Esophagus squamous epithelium (tissue), 5 donors: Measurements from ENCODE around the gene STOML1. TPM values are rescaled to one million over a fixed set of nuclear protein-coding genes. Genes with fewer than 3 reads are reported as not detected.

Experiments
- DNase-seq: peaks from one replicate; lab custom pipeline; 2025; lab: John Stamatoyannopoulos, UW
- H3K27ac ChIP-seq, 4 donors: fragments of 200-600 bp; sonication (generic); one replicate each; pipeline ENCODE4 v1.5.1; 2016 to 2019; ENCODE audit warnings: mild to moderate bottlenecking in 1 of 4
- H3K27me3 ChIP-seq, 4 donors: fragments of 200-600 bp; sonication (generic); 1 replicate in 3 of 4; 2 replicates in 1 of 4; pipeline versions ENCODE4 v1.5.1 to v1.6.0; 2017 to 2021; ENCODE audit warnings: antibody characterized with exemption in 1 of 4
- H3K36me3 ChIP-seq, 3 donors: fragments of 200-600 bp; sonication (generic); one replicate each; pipeline ENCODE4 v1.5.1; 2016 to 2019
- H3K4me1 ChIP-seq, 3 donors: fragments of 200-600 bp; sonication (generic); one replicate each; pipeline ENCODE4 v1.5.1; 2017 to 2019
- H3K4me3 ChIP-seq, 4 donors: fragments of 200-600 bp; sonication (generic); 1 replicate in 3 of 4; 2 replicates in 1 of 4; pipeline ENCODE4 v1.5.1; 2016 to 2019; ENCODE audit warnings: mild to moderate bottlenecking in 2 of 4, moderate library complexity in 1 of 4
- H3K9me3 ChIP-seq, 3 donors: fragments of 200-600 bp; sonication (generic); one replicate each; pipeline ENCODE4 v1.5.1; 2016 to 2019
- CTCF ChIP-seq, 6 experiments: fragments of 450-650 bp in 4 of 6; fragments of 200-600 bp in 2 of 6; sonication (generic) in 2 of 6; IDR thresholded peaks; one replicate each; pipeline ENCODE4 v1.5.1; 2016 to 2019; ENCODE audit warnings: antibody characterized with exemption in 6 of 6, mild to moderate bottlenecking in 4 of 6, moderate library complexity in 4 of 6
- POLR2A ChIP-seq, 4 donors: fragments of 450-650 bp; IDR thresholded peaks; one replicate each; pipeline ENCODE4 v1.6.1; 2017; ENCODE audit warnings: antibody characterized with exemption in 4 of 4, mild to moderate bottlenecking in 4 of 4, moderate library complexity in 3 of 4
- WGBS, 2 donors: methylation state at CpG; one replicate each; pipeline ENCODE4 v1.1.5; 2018; 5-methylcytosine and 5-hydroxymethylcytosine counted together
- intact Hi-C: fragments of 100-400 bp; cut with DNase I; formaldehyde crosslinking; loops from one replicate; pipeline ENCODE4 v1.15.0; 2022
- total RNA-seq, 4 donors: library from RNA; depleted of rRNA; stranded (reverse); fragments of >200 nt; gene quantifications; one replicate each; pipeline ENCODE4 v1.1.0, GENCODE V29; 2016
- donor health status: DM: yes; HTN: yes; CAD: no.

STOML1 gene
- total RNA-seq, 4 donors from 2014 or later: 8.3 to 14.8 (median 11.1) TPM

- peaks cover 43 to 75% (median 47%) of the 10 kb centered on the region in 3 donors for H3K4me1 ChIP-seq
These were observed 63.0 kb downstream of the STOML1 start for GRCh38 chr15:73928971-73929627.

More at GRCh38 chr15:73928971-73929627, 63.0 kb downstream of the STOML1 start:
- TF ChIP-seq CTCF (IDR thresholded peaks at IDR 0.05): no peak
- TF ChIP-seq POLR2A (IDR thresholded peaks at IDR 0.05): no peak
- H3K36me3 ChIP-seq: no peaks in the 10 kb centered on the region
- peak overlapping the region in 1 of 4 donors; percentile 9 for H3K27ac ChIP-seq
- H3K4me3 ChIP-seq: no peak overlapping the region
- H3K9me3 ChIP-seq: no peaks in the 10 kb centered on the region
- no peak for DNase-seq
- H3K27me3 ChIP-seq: peaks cover 0 to 25% (median 0%) of the 10 kb centered on the region in 4 donors
- WGBS, 2 donors: 53 to 67% methylated on average over 3 to 4 of the region's 5 CpGs
- intact Hi-C loops: no loop called here

Other genes starting within 250 kb of the STOML1 start
- 10 to 100 TPM in 2 of 4 donors, 1 to 10 TPM in 1, under 1 TPM in 1; 0.38 to 20.9 (median 9.3) TPM for gene INSYN1, start 238.9 kb downstream of the STOML1 start, total RNA-seq
- gene TBC1D21, start 118.7 kb downstream of the STOML1 start, total RNA-seq: not detected
- gene LOXL1, start 65.8 kb downstream of the STOML1 start, total RNA-seq: 1 to 10 TPM; 4.3 to 7.7 (median 6.3) TPM
- gene PML, start 2.4 kb upstream of the STOML1 start, total RNA-seq: 10 to 100 TPM; 34.0 to 52.3 (median 44.5) TPM
- gene GOLGA6A, start 90.3 kb upstream of the STOML1 start, total RNA-seq: not detected
- under 1 TPM in 2 of 4 donors, not detected in 2; 0.13 to 0.76 TPM for gene ISLR2, start 138.3 kb upstream of the STOML1 start, total RNA-seq
- gene ISLR, start 181.4 kb upstream of the STOML1 start, total RNA-seq: 10 to 100 TPM in 2 of 4 donors, 1 to 10 TPM in 1, under 1 TPM in 1; 0.91 to 38.0 (median 11.0) TPM
- 1 to 10 TPM in 2 of 4 donors, under 1 TPM in 1, not detected in 1; 0.76 to 2.2 (median 1.5) TPM for gene STRA6, start 210.5 kb upstream of the STOML1 start, total RNA-seq
- gene CCDC33, start 244.0 kb upstream of the STOML1 start, total RNA-seq: not detected